HCT116 (cell line): Measurements from ENCODE around the gene DLX5. TPM values are rescaled to one million over a fixed set of nuclear protein-coding genes. Genes with fewer than 3 reads are reported as not detected.

Source experiments
- ATAC-seq: fragments of 200-7000 bp; cut with Tn5 transposase; 2 replicates; pipeline ENCODE4 v1.9.1; 2020; ENCODE audit warnings: mild to moderate bottlenecking, moderate library complexity
- BruUV-seq: library from RNA; stranded (reverse); fragments of 400-500 nt; replicated peaks from 2 replicates; lab custom pipeline; 2021; lab: Mats Ljungman, UMichigan
- CTCF ChIA-PET: fragments of 300-600 bp; sonication (Branson Sonifier 250); formaldehyde crosslinking; loops from one replicate; lab custom pipeline; 2021; ENCODE audit warnings: antibody characterized with exemption; lab: Charles Lee
- POLR2A ChIA-PET: fragments of 300-600, 350-600 bp; sonication (Branson Sonifier 250); formaldehyde crosslinking; loops from one replicate; lab custom pipeline; 2021; ENCODE audit warnings: antibody characterized with exemption; lab: Charles Lee
- RAD21 ChIA-PET, 2 experiments: fragments of 300-600 bp; sonication (Branson Sonifier 250); formaldehyde crosslinking; loops; one replicate each; lab custom pipeline; 2023; ENCODE audit warnings: low total read pairs in 2 of 2; ENCODE audit not compliant: uncharacterized antibody in 2 of 2, unreplicated experiment in 2 of 2, low non-redundant PET in 1 of 2; lab: Charles Lee
- DNase-seq: peaks from one replicate; pipeline ENCODE4 v3.0.0-alpha.2; 2010; ENCODE audit warnings: low read depth, low spot score
- H2AFZ ChIP-seq: fragments of 200-600 bp; shearing (Covaris generic), sonication (generic); 2 replicates; pipeline ENCODE4 v1.6.1; 2017; ENCODE audit warnings: low read depth, mixed run types, mixed read lengths, antibody characterized with exemption, low read length; ENCODE audit not compliant: poor library complexity, severe bottlenecking
- H3K27ac ChIP-seq: 2 replicates; pipeline ENCODE4 v1.5.1; 2012; ENCODE audit warnings: low read depth, low read length
- H3K27me3 ChIP-seq: fragments of 200-600 bp; sonication (generic); 2 replicates; pipeline ENCODE4 v1.6.1; 2016; ENCODE audit warnings: mixed run types, low read length, mixed read lengths; ENCODE audit not compliant: insufficient read depth
- H3K36me3 ChIP-seq, 2 experiments: fragments of 200-500 bp in 1 of 2; fragments of 200-600 bp in 1 of 2; sonication (Bioruptor generic) in 1 of 2; sonication (generic) in 1 of 2; 2 replicates each; pipeline versions ENCODE4 v1.5.1 to v1.6.1; 2014 to 2016; ENCODE audit warnings: low read length in 2 of 2, inconsistent platforms in 1 of 2, mixed read lengths in 1 of 2, mixed run types in 1 of 2; ENCODE audit not compliant: insufficient read depth in 2 of 2, control insufficient read depth in 1 of 2
- H3K4me1 ChIP-seq, 2 experiments: fragments of 200-600 bp in 1 of 2; sonication (generic) in 1 of 2; 2 replicates each; pipeline versions ENCODE4 v1.5.1 to v1.6.1; 2012 to 2017; ENCODE audit warnings: low read length in 2 of 2, inconsistent platforms in 1 of 2, mild to moderate bottlenecking in 1 of 2, mixed read lengths in 1 of 2, mixed run types in 1 of 2, moderate library complexity in 1 of 2; ENCODE audit not compliant: insufficient read depth in 2 of 2, control insufficient read depth in 1 of 2
- H3K4me2 ChIP-seq: fragments of 200-600 bp; sonication (generic); 2 replicates; pipeline ENCODE4 v1.6.1; 2017; ENCODE audit warnings: mixed run types, low read length, mixed read lengths
- H3K4me3 ChIP-seq, 2 experiments: fragments of 200-600 bp in 1 of 2; sonication (generic) in 1 of 2; replicated peaks in 1 of 2; 2 replicates each; pipeline ENCODE4 v1.5.1; 2011 to 2016; ENCODE audit warnings: low read length in 2 of 2, control low read depth in 1 of 2, low read depth in 1 of 2, mild to moderate bottlenecking in 1 of 2, mixed read lengths in 1 of 2, mixed run types in 1 of 2
- H3K79me2 ChIP-seq: fragments of 200-600 bp; sonication (generic); 2 replicates; pipeline ENCODE4 v1.6.1; 2017; ENCODE audit warnings: mild to moderate bottlenecking, mixed run types, low read length, moderate library complexity, mixed read lengths; ENCODE audit not compliant: insufficient read depth
- H3K9ac ChIP-seq: fragments of 200-600 bp; sonication (generic); 2 replicates; pipeline ENCODE4 v1.6.1; 2016; ENCODE audit warnings: low read length, mixed read lengths
- H3K9me2 ChIP-seq: fragments of 200-600 bp; sonication (generic), shearing (Covaris generic); 2 replicates; pipeline ENCODE4 v1.6.1; 2017; ENCODE audit warnings: mixed run types, mild to moderate bottlenecking, moderate library complexity; ENCODE audit not compliant: insufficient read depth
- H3K9me3 ChIP-seq, 2 experiments: fragments of 200-500 bp in 1 of 2; fragments of 200-600 bp in 1 of 2; sonication (Bioruptor generic) in 1 of 2; sonication (generic) in 1 of 2; 2 replicates each; pipeline ENCODE4 v1.6.1; 2014 to 2017; ENCODE audit warnings: low read length in 2 of 2, mixed read lengths in 2 of 2, inconsistent platforms in 1 of 2, low read depth in 1 of 2, mild to moderate bottlenecking in 1 of 2, mixed run types in 1 of 2, moderate library complexity in 1 of 2; ENCODE audit not compliant: control insufficient read depth in 1 of 2, insufficient read depth in 1 of 2
- H4K20me1 ChIP-seq: fragments of 200-600 bp; sonication (generic), shearing (Covaris generic); 2 replicates; pipeline ENCODE4 v1.6.1; 2017; ENCODE audit warnings: mixed run types, mild to moderate bottlenecking, moderate library complexity; ENCODE audit not compliant: insufficient read depth
- CBX3 ChIP-seq: IDR thresholded peaks from 2 replicates; pipeline ENCODE4 v1.6.1; 2012; ENCODE audit warnings: low read depth
- CTCF ChIP-seq, 3 experiments: fragments of 200-600 bp in 1 of 3; sonication (generic) in 1 of 3; IDR thresholded peaks in 2 of 3; conservative IDR thresholded peaks in 1 of 3; 2 replicates each; pipeline ENCODE4 v1.5.1; 2012 to 2017; ENCODE audit warnings: low read depth in 2 of 3, low read length in 2 of 3, antibody characterized with exemption in 1 of 3, borderline replicate concordance in 1 of 3, control low read depth in 1 of 3, mild to moderate bottlenecking in 1 of 3, mixed read lengths in 1 of 3, mixed run types in 1 of 3, moderate library complexity in 1 of 3; ENCODE audit not compliant: insufficient read depth in 1 of 3
- ELF1 ChIP-seq: IDR thresholded peaks from 2 replicates; pipeline ENCODE4 v1.6.1; 2012; ENCODE audit warnings: low read depth, borderline replicate concordance
- POLR2A ChIP-seq: IDR thresholded peaks from 2 replicates; pipeline ENCODE4 v1.7.0; 2011; ENCODE audit warnings: borderline replicate concordance; ENCODE audit not compliant: insufficient read depth, insufficient read length; ENCODE audit errors: extremely low read depth
- POLR2AphosphoS5 ChIP-seq: IDR thresholded peaks from 2 replicates; pipeline ENCODE4 v1.6.1; 2011; ENCODE audit warnings: mild to moderate bottlenecking, low read depth, low read length, moderate library complexity
- intact Hi-C: fragments of 100-400 bp; cut with micrococcal nuclease; formaldehyde crosslinking; loops from 2 replicates; pipeline ENCODE4 v1.10.0; 2022
- total RNA-seq: library from RNA; stranded (reverse); gene quantifications from one replicate; pipeline ENCODE4 v1.2.1, GENCODE V29; 2021; ENCODE audit not compliant: unreplicated experiment
- TF ChIP-seq, protein P1 (sequence below): IDR thresholded peaks from 2 replicates; pipeline ENCODE4 v1.6.1; 2012; ENCODE audit warnings: low read depth

The DLX5 gene
- total RNA-seq, 1 experiment from 2014 or later, result not detected

- ATAC-seq (no peak), DNase-seq (no peak)
- H3K4me2 ChIP-seq, result no peak overlapping the region
- no peaks in the 10 kb centered on the region for H3K9me2 ChIP-seq
- peaks cover 50% of the 10 kb centered on the region for H3K27me3 ChIP-seq
- H3K27ac ChIP-seq, result no peak overlapping the region
- H4K20me1 ChIP-seq, result no peaks in the 10 kb centered on the region
- no peaks in the 10 kb centered on the region for H3K36me3 ChIP-seq
- no TSS peak for BruUV-seq
- no peaks in the 10 kb centered on the region for H3K4me1 ChIP-seq
- H3K79me2 ChIP-seq, result no peaks in the 10 kb centered on the region
- H2AFZ ChIP-seq, result no peak overlapping the region
- ChIA-PET RAD21 (no interaction called here), POLR2A (no interaction called here), CTCF (no interaction called here)
- no peaks in the 10 kb centered on the region for H3K9me3 ChIP-seq
- H3K9ac ChIP-seq, result no peak overlapping the region
- intact Hi-C loops, result no loop called here
- H3K4me3 ChIP-seq, result no peak overlapping the region
- TF ChIP-seq POLR2AphosphoS5 (no peak), ELF1 (no peak), POLR2A (no peak), CBX3 (no peak), CTCF (IDR thresholded peaks at IDR 0.05 in 2 of 3, conservative IDR thresholded peaks at IDR 0.05 in 1 of 3; ENCODE audit: borderline replicate concordance in 1 of 3, insufficient read depth in 1 of 3, low read depth in 2 of 3, low read length in 2 of 3) (no peak)
- TF ChIP-seq, protein P1, sequence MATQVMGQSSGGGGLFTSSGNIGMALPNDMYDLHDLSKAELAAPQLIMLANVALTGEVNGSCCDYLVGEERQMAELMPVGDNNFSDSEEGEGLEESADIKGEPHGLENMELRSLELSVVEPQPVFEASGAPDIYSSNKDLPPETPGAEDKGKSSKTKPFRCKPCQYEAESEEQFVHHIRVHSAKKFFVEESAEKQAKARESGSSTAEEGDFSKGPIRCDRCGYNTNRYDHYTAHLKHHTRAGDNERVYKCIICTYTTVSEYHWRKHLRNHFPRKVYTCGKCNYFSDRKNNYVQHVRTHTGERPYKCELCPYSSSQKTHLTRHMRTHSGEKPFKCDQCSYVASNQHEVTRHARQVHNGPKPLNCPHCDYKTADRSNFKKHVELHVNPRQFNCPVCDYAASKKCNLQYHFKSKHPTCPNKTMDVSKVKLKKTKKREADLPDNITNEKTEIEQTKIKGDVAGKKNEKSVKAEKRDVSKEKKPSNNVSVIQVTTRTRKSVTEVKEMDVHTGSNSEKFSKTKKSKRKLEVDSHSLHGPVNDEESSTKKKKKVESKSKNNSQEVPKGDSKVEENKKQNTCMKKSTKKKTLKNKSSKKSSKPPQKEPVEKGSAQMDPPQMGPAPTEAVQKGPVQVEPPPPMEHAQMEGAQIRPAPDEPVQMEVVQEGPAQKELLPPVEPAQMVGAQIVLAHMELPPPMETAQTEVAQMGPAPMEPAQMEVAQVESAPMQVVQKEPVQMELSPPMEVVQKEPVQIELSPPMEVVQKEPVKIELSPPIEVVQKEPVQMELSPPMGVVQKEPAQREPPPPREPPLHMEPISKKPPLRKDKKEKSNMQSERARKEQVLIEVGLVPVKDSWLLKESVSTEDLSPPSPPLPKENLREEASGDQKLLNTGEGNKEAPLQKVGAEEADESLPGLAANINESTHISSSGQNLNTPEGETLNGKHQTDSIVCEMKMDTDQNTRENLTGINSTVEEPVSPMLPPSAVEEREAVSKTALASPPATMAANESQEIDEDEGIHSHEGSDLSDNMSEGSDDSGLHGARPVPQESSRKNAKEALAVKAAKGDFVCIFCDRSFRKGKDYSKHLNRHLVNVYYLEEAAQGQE, result no peak
Measured at GRCh38 chr7:96993980-96994379, 30.7 kb downstream of the DLX5 start.
